A549 (cell line): ENCODE data around the gene CDC5L.

ENCODE experiments used
- CEBPB ChIP-seq, 2 experiments: fragments of >200 bp in 1 of 2; sonication (Bioruptor Twin) in 1 of 2; formaldehyde crosslinking in 1 of 2; IDR thresholded peaks; 2 replicates each; pipeline ENCODE4 v1.6.1; 2012 to 2016
- EHMT2 ChIP-seq: fragments of 200-600 bp; sonication (generic); IDR thresholded peaks from 2 replicates; pipeline ENCODE4 v1.6.1; 2016; ENCODE audit warnings: antibody characterized with exemption, low read depth, mild to moderate bottlenecking, moderate library complexity
- JUN ChIP-seq, 2 experiments: fragments of >200 bp; sonication (Bioruptor Twin); formaldehyde crosslinking; IDR thresholded peaks; 2 replicates in 1 of 2; 3 replicates in 1 of 2; pipeline ENCODE4 v1.6.1; 2016 to 2017
- MAFK ChIP-seq: fragments of 450-650 bp; IDR thresholded peaks from 2 replicates; pipeline ENCODE4 v1.6.1; 2014; ENCODE audit not compliant: partially characterized antibody
- NFE2L2 ChIP-seq: fragments of 150-350 bp; conservative IDR thresholded peaks from 2 replicates; pipeline ENCODE4 v1.6.1; 2014; ENCODE audit warnings: low read length
- POLR2A ChIP-seq: IDR thresholded peaks from 2 replicates; pipeline ENCODE4 v1.6.1; 2012; ENCODE audit warnings: mild to moderate bottlenecking, low read length
- USF2 ChIP-seq: fragments of 450-650 bp; IDR thresholded peaks from 2 replicates; pipeline ENCODE4 v1.6.1; 2014; ENCODE audit warnings: antibody characterized with exemption
- TF ChIP-seq, protein P1 (sequence below): IDR thresholded peaks from 2 replicates; pipeline ENCODE4 v1.6.1; 2012; ENCODE audit warnings: low read depth, borderline replicate concordance
- TF ChIP-seq, protein P2 (sequence below): fragments of >200 bp; sonication (Bioruptor Twin); formaldehyde crosslinking; IDR thresholded peaks from 3 replicates; pipeline ENCODE4 v1.5.1; 2016
- TF ChIP-seq, protein P3 (sequence below): fragments of 200-600 bp; sonication (generic); IDR thresholded peaks from 2 replicates; pipeline ENCODE4 v1.6.1; 2016; ENCODE audit warnings: antibody characterized with exemption, mild to moderate bottlenecking, moderate library complexity
- TF ChIP-seq, protein P4 (sequence below): fragments of 150-350 bp; IDR thresholded peaks from 2 replicates; pipeline ENCODE4 v1.6.1; 2014; ENCODE audit warnings: low read depth, mild to moderate bottlenecking, low read length
- TF ChIP-seq, protein P5 (sequence below): IDR thresholded peaks from 2 replicates; pipeline ENCODE4 v1.6.1; 2012

DNA sequence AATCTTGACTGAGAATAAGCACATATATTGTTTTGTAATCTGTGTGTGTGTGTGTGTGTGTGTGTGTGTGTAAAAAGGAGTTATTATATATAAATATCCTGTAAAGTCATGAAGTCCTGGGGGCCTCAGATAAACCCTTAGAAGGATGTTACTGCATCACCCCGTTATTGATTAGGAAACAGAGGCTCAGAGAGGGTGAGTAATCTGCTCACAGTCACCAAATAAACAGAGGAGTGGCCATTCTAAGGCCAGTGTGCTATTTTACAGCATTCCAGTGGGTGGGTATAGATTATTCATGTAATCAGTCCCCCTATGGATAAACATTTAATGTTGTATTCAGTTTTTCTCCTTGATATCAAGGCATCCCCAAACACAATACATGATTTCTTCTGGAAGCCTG is 87.1 kb downstream of the CDC5L start:
- TF ChIP-seq, protein P1, sequence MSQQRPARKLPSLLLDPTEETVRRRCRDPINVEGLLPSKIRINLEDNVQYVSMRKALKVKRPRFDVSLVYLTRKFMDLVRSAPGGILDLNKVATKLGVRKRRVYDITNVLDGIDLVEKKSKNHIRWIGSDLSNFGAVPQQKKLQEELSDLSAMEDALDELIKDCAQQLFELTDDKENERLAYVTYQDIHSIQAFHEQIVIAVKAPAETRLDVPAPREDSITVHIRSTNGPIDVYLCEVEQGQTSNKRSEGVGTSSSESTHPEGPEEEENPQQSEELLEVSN = no peak
- TF ChIP-seq, protein P2, sequence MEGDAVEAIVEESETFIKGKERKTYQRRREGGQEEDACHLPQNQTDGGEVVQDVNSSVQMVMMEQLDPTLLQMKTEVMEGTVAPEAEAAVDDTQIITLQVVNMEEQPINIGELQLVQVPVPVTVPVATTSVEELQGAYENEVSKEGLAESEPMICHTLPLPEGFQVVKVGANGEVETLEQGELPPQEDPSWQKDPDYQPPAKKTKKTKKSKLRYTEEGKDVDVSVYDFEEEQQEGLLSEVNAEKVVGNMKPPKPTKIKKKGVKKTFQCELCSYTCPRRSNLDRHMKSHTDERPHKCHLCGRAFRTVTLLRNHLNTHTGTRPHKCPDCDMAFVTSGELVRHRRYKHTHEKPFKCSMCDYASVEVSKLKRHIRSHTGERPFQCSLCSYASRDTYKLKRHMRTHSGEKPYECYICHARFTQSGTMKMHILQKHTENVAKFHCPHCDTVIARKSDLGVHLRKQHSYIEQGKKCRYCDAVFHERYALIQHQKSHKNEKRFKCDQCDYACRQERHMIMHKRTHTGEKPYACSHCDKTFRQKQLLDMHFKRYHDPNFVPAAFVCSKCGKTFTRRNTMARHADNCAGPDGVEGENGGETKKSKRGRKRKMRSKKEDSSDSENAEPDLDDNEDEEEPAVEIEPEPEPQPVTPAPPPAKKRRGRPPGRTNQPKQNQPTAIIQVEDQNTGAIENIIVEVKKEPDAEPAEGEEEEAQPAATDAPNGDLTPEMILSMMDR = no peak
- TF ChIP-seq EHMT2 (no peak), USF2 (no peak), JUN (IDR thresholded peaks at IDR 0.05) (no peak), NFE2L2 (no peak), CEBPB (IDR thresholded peaks at IDR 0.05) (no peak), POLR2A (no peak), MAFK (no peak)
- TF ChIP-seq, protein P3, sequence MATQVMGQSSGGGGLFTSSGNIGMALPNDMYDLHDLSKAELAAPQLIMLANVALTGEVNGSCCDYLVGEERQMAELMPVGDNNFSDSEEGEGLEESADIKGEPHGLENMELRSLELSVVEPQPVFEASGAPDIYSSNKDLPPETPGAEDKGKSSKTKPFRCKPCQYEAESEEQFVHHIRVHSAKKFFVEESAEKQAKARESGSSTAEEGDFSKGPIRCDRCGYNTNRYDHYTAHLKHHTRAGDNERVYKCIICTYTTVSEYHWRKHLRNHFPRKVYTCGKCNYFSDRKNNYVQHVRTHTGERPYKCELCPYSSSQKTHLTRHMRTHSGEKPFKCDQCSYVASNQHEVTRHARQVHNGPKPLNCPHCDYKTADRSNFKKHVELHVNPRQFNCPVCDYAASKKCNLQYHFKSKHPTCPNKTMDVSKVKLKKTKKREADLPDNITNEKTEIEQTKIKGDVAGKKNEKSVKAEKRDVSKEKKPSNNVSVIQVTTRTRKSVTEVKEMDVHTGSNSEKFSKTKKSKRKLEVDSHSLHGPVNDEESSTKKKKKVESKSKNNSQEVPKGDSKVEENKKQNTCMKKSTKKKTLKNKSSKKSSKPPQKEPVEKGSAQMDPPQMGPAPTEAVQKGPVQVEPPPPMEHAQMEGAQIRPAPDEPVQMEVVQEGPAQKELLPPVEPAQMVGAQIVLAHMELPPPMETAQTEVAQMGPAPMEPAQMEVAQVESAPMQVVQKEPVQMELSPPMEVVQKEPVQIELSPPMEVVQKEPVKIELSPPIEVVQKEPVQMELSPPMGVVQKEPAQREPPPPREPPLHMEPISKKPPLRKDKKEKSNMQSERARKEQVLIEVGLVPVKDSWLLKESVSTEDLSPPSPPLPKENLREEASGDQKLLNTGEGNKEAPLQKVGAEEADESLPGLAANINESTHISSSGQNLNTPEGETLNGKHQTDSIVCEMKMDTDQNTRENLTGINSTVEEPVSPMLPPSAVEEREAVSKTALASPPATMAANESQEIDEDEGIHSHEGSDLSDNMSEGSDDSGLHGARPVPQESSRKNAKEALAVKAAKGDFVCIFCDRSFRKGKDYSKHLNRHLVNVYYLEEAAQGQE = no peak
- TF ChIP-seq, protein P4, sequence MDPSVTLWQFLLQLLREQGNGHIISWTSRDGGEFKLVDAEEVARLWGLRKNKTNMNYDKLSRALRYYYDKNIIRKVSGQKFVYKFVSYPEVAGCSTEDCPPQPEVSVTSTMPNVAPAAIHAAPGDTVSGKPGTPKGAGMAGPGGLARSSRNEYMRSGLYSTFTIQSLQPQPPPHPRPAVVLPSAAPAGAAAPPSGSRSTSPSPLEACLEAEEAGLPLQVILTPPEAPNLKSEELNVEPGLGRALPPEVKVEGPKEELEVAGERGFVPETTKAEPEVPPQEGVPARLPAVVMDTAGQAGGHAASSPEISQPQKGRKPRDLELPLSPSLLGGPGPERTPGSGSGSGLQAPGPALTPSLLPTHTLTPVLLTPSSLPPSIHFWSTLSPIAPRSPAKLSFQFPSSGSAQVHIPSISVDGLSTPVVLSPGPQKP = no peak
- TF ChIP-seq, protein P5, sequence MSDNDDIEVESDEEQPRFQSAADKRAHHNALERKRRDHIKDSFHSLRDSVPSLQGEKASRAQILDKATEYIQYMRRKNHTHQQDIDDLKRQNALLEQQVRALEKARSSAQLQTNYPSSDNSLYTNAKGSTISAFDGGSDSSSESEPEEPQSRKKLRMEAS = no peak
